Astrocyte of the cerebellum (primary cell): ENCODE measurements around the gene GHRH.
A peak's percentile ranks its signal among the peaks of the same experiment; 100 is the strongest.

Experiments
- DNase-seq: peaks from one replicate; pipeline ENCODE4 v3.0.0-alpha.2; 2011; ENCODE audit warnings: low read depth
- H3K4me3 ChIP-seq: 2 replicates; pipeline ENCODE4 v1.5.1; 2011; ENCODE audit warnings: mild to moderate bottlenecking, low read depth, low read length, moderate library complexity
- CTCF ChIP-seq: IDR thresholded peaks from 2 replicates; pipeline ENCODE4 v1.5.1; 2012; ENCODE audit warnings: low read length, low read depth, moderate library complexity, mild to moderate bottlenecking; ENCODE audit errors: missing control alignments
- in situ Hi-C: cut with HindIII; loops from 2 replicates; pipeline ENCODE4 v1.10.0; 2017; ENCODE audit warnings: low sequenced_read_pairs

Gene GHRH

GRCh38 chr20:37283530-37284195 is 22.0 kb upstream of the GHRH start:
- H3K4me3 ChIP-seq: no peak overlapping the region
- no peak for TF ChIP-seq CTCF
- DNase-seq: no peak
- in situ Hi-C loops: loop anchor here (10.0 kb wide), 1 partner anchor 231 kb away; no protein-coding TSS in a partner anchor

GRCh38 chr20:37282556-37282955 is 20.9 kb upstream of the GHRH start:
- peak; percentile 56 for TF ChIP-seq CTCF
- H3K4me3 ChIP-seq: no peak overlapping the region
- in situ Hi-C loops: loop anchor here (10.0 kb wide), 1 partner anchor 232 kb away; no protein-coding TSS in a partner anchor
- DNase-seq: peak; percentile 47

DNA sequence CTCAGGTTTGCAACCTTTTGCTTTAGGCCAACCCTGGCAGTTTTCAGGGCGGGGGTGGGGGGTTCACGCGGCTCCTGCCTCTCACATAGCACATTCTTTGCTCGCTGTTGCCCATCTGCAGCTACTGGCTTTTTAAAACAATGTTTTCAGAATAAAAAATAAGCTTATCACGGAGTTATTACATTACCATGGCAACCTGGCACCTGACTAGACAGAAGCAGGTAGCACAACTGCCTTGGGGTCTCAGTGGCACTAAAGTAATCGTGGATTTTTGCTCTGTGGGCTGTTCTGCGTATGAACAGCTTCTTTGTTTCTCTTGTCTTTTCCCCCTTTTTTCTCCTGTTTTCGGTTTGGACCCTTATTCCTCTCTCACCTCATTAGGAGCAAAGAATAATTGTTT is 18.8 kb upstream of the GHRH start:
- TF ChIP-seq CTCF: no peak
- H3K4me3 ChIP-seq: no peak overlapping the region
- in situ Hi-C loops: loop anchor here (10.0 kb wide), 1 partner anchor 234 kb away; no protein-coding TSS in a partner anchor
- no peak for DNase-seq

GRCh38 chr20:37279820-37280219 is 18.2 kb upstream of the GHRH start:
- no peak overlapping the region for H3K4me3 ChIP-seq
- in situ Hi-C loops: loop anchor here (10.0 kb wide), 1 partner anchor 235 kb away; no protein-coding TSS in a partner anchor
- DNase-seq: no peak
- TF ChIP-seq CTCF: no peak

DNA sequence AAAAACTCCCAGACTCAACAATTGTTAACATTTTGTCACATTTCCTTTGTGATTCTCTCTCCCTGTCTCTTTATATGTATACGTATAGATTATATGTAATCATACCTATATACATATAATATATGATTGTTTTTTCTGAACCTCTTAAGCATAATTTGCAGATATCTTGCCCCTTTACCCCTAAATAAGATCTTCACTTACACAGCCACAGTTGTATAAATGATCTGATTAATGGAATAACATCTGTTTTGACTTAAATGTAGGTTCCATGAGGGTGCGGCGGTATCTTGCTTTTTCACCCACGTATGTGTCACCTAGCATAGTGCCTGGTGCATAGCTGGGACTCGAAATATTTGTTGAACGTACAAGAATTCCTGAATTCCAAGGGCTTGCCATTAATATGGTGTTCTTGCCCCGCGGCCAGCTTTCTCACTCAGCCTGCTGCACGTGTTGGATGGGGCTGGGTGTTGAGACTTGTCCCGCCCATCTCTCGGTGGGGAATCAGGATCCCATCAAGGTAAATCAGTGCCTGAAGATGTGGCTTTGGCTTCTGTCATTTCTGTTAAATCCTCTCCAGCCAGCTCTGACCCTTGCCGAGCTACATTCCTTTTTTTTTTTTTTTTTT is 17.5 kb upstream of the GHRH start:
- in situ Hi-C loops: no loop called here
- no peak overlapping the region for H3K4me3 ChIP-seq
- no peak for DNase-seq
- no peak for TF ChIP-seq CTCF

DNA sequence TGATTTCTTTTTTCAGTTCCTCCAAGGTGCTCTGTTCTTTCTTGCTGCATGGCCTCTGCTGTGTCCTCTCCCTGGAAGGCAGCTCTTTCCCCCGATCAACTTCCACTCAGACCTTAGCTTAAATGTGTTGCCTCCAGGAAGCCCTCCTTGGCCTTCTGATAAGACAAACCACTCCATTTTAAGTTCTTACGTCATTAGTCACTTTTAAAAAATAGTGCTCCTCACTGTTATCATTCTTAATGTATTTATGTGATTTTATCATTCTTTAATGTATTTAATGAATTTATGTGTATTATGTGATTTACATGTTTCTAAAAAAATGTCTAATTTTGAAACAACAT is 15.6 kb upstream of the GHRH start:
- no peak overlapping the region for H3K4me3 ChIP-seq
- DNase-seq: no peak
- no peak for TF ChIP-seq CTCF
- in situ Hi-C loops: no loop called here
